Dermis microvascular lymphatic vessel endothelial cell (primary cell): ENCODE results near the gene STN1. TPM values are rescaled to one million over a fixed set of nuclear protein-coding genes. Genes with fewer than 3 reads are reported as not detected.
A peak's percentile ranks its signal among the peaks of the same experiment; 100 is the strongest.

Source experiments
- DNase-seq, 2 donors: peaks; one replicate each; pipeline versions ENCODE4 v3.0.0 to v3.0.0-alpha.2; 2010; ENCODE audit warnings: low read depth in 2 of 2
- total RNA-seq: library from RNA; depleted of rRNA; stranded (reverse); fragments of >200 nt; gene quantifications from 2 replicates; pipeline ENCODE4 v1.2.1, GENCODE V29; 2014

STN1 gene
- 20.5 and 20.9 TPM in 2 replicates for total RNA-seq

DNA sequence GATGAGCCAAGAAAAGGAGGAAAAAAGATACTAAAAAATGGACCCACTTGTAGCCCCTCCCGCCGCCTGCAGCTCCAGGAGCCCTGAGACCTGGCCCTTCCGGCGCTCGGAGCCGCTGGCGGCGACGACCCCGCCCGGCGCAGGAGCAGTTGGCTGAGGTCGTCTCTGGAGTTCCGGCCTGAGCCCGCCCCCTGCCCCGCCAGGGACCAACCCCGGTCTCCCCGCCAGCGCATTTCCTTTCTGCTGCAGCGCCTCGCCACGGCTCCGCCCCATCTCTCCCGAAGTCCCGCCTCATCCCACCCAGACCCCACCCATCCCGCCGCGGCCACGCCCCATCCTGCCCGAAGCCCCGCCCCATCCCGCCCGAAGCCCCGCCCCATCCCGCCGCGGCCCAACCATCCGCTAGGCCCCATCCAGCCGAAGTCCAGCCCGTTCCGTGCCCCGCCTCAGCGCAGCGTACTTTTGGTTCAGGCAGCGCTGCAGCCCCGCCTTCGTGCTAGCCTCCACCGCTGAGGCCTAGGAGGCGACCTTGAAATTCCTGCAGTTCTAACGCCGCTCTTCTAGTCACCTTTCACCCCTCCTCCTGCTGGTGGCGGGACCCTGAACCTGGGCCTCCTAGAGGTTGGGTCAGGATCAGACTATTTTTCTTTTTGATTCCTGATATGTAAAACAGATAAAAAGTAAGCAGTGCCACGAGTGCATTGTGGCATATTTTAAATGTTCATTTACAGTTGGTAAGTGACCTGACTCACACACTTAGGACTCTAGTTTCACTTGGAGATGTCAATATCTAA, at the start of gene STN1:
Gene STN1, minus strand, starts transcription at position 132 of the 794 bp plus-strand sequence. CDS start 590 bp downstream, outside the sequence.
- DNase-seq = peak; percentile 90 to 98

GRCh38 chr10:103967448-103968071, 49.6 kb upstream of the STN1 start:
- DNase-seq = peak in 1 of 2 donors; percentile 33

GRCh38 chr10:103966671-103967447, 48.9 kb upstream of the STN1 start, which contains the start of gene SLK:
SLK (plus strand) TSS chr10:103967140; CDS start chr10:103967746, 606 bp downstream.
- peak; percentile 69 to 89 for DNase-seq

GRCh38 chr10:103960103-103960502, 42.1 kb upstream of the STN1 start:
- no peak for DNase-seq

DNA sequence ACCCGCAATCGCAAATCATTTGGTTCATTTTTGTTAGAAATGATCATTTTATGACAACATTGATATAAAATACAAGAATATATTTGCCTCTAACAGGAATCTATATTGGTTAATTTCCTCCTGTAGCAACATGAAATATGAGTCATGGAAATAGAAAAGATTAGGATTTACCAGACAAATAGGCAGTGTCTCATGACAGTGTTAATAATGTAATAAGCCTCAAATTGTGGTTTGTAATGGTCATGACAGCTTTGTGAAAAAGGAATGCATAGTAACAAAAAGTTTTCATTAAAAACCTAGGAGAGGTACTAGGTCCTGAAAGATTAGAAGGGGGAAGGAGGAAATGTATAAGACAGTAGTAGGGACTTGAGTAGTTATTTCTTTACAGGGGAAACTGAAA, 41.0 kb upstream of the STN1 start:
- no peak for DNase-seq

- DNase-seq = no peak
Measured at GRCh38 chr10:103954543-103954942, 36.6 kb upstream of the STN1 start.

DNA sequence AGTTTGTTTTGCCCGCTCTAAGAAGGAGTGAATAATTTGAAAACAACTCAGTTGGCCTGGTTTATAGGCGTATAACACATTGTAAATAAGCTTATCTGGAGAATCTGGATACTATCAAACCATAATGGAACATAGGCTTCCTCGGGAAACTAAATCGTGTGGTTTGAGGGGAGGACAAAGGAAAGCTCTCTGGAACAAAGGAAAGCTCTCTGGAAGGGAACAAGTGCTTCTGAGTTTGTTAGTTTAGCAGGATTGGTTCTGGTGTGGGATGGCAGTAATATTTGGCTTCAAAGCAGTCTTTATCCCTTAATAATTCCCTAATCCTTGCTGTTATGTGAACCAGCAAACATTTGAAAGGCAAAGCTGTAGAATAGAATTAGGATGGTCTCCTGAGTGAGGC, 34.0 kb upstream of the STN1 start:
- DNase-seq = no peak

DNA sequence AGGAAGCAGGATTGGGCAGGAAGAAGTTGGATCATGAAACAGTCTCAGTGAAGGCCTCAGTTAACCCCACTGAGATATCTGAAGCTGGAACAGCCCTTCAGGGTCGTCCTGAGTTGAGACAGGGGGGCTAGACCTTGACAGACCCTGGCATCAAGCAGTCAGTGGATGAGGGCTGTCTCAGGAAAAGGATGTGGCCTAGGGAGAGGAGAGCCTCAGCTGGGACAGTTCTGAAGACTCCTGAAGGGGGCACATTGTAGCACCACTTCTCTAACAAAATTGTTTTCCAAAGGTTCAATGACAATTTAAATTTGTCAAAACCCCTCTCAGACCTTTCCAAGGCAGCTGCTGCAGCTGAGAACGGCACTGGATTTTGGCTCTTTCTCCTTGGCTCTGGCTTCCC, 33.2 kb upstream of the STN1 start:
- DNase-seq = no peak

DNA sequence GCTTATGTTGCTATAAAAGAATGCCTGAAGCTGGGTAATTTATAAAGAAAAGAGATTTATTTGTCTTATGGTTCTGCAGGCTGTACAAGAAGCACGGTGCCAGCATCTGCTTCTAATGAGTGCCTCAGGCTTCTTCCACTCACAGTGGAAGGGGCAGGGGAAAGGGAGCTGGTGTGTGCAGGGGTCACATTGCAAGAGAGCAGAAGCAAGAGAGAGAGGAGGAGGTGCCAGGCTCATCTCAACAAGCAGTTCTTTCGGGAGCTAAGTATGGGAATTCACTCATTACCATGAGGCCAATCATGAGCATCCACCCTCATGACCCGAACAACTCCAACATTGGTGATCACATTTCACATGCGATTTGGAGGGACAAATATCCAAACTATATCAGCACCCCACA, 31.7 kb upstream of the STN1 start:
- DNase-seq = no peak

DNA sequence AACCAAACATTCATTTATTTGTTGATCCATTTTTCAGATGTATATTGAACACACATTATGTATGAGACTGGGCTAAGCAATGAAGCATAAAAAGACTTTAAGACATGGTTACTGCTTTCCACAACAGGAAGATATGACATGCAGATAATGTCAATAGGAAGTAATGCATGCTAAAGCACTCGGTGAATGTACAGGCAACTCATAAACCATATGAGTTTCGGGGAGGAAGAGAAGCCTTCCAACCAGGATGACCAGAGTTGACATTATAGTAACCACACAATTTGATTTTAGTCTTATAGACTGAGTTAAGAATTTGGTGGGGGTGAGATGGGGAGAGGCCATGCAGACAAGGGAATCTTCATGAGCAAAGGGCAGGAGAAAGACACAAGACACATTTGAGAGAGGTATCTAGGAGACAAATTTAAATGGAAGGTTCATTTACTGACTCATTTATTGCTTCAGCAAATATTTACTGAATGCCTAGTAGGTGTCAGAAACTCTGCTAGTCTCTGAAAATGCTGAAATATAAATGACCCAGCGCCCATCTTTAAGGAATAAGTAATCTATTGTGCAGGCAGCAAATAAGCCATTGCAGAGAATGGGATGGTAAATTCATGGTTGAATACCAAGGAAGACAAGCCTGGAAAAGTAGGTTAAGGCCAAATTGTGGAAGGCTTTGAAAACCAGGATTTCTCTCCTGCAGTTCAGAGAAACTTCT, 30.0 kb upstream of the STN1 start:
- DNase-seq = no peak

- no peak for DNase-seq
Measured at GRCh38 chr10:103942866-103943265, 24.9 kb upstream of the STN1 start.

DNA sequence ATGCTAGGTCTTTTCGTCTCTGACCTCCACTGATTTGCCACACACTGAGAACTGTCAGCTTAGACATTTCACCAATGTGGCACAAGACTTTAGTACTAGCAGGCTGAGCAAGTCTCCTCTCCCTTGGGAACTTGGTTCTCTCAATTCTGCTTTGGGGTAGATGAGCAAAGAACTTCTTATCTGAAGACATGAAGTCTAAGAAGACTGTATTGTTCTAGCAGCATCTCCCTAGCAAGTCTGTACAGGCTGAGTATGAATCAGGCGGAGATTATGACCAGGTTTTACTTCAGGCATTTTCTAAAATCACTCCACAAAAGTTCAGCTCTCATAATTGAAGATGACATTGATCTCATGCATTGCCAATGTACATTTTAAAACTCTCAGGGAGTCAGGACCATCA, 23.8 kb upstream of the STN1 start:
- DNase-seq = no peak

DNA sequence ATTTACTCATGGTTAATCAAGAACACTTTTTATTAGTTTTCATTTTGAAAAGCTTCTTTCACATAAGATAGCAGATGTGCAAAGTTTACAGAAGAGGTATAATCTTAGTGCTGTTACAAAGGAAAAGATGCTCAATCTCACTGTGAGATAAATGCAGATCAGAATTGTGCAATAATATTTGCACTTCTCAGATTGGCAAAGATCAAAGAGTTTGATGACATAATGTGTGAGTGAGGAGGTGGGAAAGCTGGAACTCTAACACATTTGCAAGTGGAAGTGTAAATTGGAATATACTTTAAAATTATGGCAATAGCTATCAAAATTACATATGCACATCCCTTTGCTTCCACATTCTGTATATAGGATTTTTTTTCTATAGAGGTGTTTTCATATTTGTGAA, 21.5 kb upstream of the STN1 start:
- no peak for DNase-seq

- DNase-seq = no peak
Measured at GRCh38 chr10:103936022-103936421, 18.0 kb upstream of the STN1 start.

- no peak for DNase-seq
Measured at GRCh38 chr10:103934308-103934707, 16.3 kb upstream of the STN1 start.

GRCh38 chr10:103933557-103934121, 15.7 kb upstream of the STN1 start:
- DNase-seq = no peak

- DNase-seq = no peak
Measured at GRCh38 chr10:103932971-103933370, 15.0 kb upstream of the STN1 start.

- DNase-seq = no peak
Measured at GRCh38 chr10:103932271-103932670, 14.3 kb upstream of the STN1 start.

GRCh38 chr10:103931603-103932002, 13.6 kb upstream of the STN1 start:
- DNase-seq = no peak

GRCh38 chr10:103930881-103931280, 12.9 kb upstream of the STN1 start:
- DNase-seq = no peak

DNA sequence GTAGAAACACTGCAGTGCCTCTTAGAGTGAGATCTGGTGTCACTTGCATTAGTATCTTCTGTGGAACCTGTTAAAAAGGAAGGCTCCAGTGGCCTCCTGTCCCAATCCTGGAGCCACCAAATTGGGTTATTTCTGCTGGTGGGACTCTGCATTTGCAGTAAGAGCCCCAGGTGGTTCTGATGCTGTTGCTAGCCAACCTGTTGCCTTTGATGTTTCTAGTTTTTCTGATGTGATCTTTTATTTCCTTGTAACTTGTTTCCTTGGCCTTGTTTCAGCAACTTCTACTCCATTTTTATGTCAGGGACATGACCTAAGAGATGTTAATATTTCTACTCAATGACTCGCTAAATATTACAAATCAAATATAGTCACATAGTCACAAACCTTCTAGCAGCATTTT, 12.5 kb upstream of the STN1 start:
- DNase-seq = no peak
